Measurements from ENCODE around the gene RNF111. TPM values are rescaled to one million over a fixed set of nuclear protein-coding genes. Genes with fewer than 3 reads are reported as not detected.

RNF111 gene
- total RNA-seq, 1 experiment from 2014 or later, result 22.4 TPM

DNA sequence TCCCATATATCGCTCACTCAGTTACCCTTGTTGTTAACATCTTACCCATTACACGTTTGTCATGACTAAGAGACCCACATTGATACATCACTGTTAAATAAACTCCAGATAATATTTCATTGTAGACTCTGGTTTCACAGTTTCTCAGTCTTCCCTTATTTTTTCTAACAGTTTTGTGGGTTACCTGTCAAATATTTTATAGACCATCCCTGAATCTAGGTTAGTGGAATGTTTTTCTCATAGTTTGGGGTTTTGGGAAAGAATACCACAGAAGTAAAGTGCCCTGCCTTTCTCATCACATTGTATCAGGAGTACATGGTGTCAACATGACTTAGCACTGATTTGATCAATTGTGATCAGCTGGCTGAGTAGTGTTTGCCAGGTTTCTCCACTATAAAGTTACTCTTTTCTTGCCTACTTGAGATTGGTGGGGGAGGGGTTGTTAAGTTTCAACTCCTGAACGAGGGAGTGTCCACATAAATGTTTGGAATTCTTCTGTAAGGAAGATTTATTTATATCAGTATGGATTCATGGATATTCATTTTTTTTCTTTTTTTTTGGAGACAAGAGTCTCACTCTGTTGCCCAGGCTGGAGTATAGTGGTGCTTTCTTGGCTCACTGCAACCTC, 25.9 kb downstream of the RNF111 start (continued):
- TF ChIP-seq ZNF416 (CRISPR knock-in tag; IDR thresholded peaks at IDR 0.05), result no peak

DNA sequence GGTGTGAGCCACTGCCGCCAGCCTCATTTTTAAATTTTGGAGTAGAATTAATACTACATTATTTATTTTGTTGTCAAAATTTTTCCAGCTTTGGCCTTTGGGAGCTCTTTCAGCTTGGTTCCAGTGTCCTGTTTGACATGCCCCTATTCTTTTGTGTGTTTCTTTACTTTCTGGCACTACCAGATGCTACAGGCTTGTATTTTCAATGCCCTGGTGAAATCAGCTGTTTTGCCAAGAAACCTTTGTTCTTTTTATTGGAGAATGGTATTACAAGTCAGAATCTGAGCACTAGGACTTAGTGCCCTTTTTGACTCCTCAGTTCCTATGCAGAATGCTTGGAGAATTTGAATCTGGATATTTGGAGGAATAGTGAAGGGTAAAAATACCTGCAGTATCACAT, 26.6 kb downstream of the RNF111 start:
- Mint-ChIP-seq H3K4me1 (peaks cover 10% of the 10 kb centered on the region), H3K4me3 (no peak overlapping the region), H3K27me3 (ENCODE audit: low read depth) (no peaks in the 10 kb centered on the region), H3K9me3 (peaks cover 16% of the 10 kb centered on the region), H3K36me3 (peaks cover 19% of the 10 kb centered on the region), H3K27ac (peak overlapping the region; percentile 73)
- POLR2A ChIA-PET, result no interaction called here
- no peak for ATAC-seq
- TF ChIP-seq, protein P1, sequence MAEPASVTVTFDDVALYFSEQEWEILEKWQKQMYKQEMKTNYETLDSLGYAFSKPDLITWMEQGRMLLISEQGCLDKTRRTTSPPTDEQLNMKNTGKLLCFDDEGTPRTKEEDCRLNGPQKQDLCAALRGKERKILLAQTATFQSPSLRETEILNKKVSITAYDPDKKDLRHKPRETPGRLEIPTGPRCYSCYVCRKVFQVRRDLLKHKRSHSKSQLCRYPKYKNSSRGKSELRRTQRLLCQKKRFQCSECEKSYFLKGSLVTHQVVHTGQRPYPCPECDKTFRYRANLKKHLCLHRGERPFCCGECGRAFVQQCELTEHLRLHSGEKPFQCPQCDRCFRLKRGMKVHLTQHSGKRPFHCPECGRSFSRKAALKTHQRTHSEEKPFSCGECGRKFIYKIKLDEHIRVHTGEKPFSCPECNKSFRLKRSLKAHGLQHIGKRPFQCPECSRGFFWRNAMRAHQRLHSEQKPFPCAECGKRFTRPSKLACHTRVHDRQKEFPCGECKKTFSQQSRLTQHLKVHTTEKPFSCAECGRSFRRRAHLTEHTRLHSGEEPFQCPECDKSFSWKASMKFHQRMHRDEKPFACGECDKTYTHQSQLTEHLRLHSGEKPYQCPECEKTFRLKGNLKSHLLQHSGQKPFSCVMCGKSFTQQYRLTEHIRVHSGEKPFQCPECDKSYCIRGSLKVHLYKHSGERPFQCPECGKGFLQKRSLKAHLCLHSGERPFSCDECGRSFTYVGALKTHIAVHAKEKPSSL (CRISPR knock-in tag; conservative IDR thresholded peaks at IDR 0.05), result no peak
- no peak for TF ChIP-seq ZNF232 (CRISPR knock-in tag; IDR thresholded peaks at IDR 0.05)
- TF ChIP-seq, protein P2, sequence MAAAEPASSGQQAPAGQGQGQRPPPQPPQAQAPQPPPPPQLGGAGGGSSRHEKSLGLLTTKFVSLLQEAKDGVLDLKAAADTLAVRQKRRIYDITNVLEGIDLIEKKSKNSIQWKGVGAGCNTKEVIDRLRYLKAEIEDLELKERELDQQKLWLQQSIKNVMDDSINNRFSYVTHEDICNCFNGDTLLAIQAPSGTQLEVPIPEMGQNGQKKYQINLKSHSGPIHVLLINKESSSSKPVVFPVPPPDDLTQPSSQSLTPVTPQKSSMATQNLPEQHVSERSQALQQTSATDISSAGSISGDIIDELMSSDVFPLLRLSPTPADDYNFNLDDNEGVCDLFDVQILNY (CRISPR knock-in tag; IDR thresholded peaks at IDR 0.05), result no peak
- TF ChIP-seq SP1 (CRISPR knock-in tag; conservative IDR thresholded peaks at IDR 0.05), result no peak
- TF ChIP-seq, protein P3, sequence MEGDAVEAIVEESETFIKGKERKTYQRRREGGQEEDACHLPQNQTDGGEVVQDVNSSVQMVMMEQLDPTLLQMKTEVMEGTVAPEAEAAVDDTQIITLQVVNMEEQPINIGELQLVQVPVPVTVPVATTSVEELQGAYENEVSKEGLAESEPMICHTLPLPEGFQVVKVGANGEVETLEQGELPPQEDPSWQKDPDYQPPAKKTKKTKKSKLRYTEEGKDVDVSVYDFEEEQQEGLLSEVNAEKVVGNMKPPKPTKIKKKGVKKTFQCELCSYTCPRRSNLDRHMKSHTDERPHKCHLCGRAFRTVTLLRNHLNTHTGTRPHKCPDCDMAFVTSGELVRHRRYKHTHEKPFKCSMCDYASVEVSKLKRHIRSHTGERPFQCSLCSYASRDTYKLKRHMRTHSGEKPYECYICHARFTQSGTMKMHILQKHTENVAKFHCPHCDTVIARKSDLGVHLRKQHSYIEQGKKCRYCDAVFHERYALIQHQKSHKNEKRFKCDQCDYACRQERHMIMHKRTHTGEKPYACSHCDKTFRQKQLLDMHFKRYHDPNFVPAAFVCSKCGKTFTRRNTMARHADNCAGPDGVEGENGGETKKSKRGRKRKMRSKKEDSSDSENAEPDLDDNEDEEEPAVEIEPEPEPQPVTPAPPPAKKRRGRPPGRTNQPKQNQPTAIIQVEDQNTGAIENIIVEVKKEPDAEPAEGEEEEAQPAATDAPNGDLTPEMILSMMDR (IDR thresholded peaks at IDR 0.05), result no peak
- TF ChIP-seq NR2C2 (CRISPR knock-in tag; IDR thresholded peaks at IDR 0.05), result no peak
- no peak for DNase-seq (ENCODE audit: low spot score)
- CTCF ChIA-PET, result no interaction called here

DNA sequence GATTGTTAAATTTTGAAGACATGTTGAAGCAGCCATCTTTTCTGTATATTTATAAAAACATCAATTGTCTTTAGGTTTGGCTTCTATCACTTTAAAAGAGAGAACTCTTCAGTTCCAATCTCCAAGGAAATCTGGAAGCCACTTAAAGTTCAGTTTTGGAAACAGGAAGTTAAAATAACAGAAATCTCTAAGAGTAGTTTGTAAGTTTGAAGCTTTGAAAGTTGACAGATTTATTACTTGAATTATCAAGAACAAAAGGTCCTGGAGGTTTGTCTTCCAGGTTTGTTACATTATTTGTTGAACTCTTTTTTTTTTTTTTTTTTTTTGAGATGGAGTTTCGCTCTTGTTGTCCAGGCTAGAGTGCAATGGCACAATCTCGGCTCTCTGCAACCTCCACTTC, 30.0 kb downstream of the RNF111 start:
- no peak for DNase-seq (ENCODE audit: low spot score)
- peaks cover 16% of the 10 kb centered on the region for H3K9me3 Mint-ChIP-seq
- H3K4me1 Mint-ChIP-seq, result peaks cover 10% of the 10 kb centered on the region
- no peak overlapping the region for H3K4me3 Mint-ChIP-seq
- no peak overlapping the region for H3K27ac Mint-ChIP-seq
- CTCF ChIA-PET, result no interaction called here
- TF ChIP-seq, protein P4, sequence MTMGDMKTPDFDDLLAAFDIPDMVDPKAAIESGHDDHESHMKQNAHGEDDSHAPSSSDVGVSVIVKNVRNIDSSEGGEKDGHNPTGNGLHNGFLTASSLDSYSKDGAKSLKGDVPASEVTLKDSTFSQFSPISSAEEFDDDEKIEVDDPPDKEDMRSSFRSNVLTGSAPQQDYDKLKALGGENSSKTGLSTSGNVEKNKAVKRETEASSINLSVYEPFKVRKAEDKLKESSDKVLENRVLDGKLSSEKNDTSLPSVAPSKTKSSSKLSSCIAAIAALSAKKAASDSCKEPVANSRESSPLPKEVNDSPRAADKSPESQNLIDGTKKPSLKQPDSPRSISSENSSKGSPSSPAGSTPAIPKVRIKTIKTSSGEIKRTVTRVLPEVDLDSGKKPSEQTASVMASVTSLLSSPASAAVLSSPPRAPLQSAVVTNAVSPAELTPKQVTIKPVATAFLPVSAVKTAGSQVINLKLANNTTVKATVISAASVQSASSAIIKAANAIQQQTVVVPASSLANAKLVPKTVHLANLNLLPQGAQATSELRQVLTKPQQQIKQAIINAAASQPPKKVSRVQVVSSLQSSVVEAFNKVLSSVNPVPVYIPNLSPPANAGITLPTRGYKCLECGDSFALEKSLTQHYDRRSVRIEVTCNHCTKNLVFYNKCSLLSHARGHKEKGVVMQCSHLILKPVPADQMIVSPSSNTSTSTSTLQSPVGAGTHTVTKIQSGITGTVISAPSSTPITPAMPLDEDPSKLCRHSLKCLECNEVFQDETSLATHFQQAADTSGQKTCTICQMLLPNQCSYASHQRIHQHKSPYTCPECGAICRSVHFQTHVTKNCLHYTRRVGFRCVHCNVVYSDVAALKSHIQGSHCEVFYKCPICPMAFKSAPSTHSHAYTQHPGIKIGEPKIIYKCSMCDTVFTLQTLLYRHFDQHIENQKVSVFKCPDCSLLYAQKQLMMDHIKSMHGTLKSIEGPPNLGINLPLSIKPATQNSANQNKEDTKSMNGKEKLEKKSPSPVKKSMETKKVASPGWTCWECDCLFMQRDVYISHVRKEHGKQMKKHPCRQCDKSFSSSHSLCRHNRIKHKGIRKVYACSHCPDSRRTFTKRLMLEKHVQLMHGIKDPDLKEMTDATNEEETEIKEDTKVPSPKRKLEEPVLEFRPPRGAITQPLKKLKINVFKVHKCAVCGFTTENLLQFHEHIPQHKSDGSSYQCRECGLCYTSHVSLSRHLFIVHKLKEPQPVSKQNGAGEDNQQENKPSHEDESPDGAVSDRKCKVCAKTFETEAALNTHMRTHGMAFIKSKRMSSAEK (CRISPR knock-in tag; IDR thresholded peaks at IDR 0.05; ENCODE audit: borderline replicate concordance), result no peak
- no peak for TF ChIP-seq ZNF263 (CRISPR knock-in tag; IDR thresholded peaks at IDR 0.05; ENCODE audit: low read depth)
- TF ChIP-seq, protein P5, sequence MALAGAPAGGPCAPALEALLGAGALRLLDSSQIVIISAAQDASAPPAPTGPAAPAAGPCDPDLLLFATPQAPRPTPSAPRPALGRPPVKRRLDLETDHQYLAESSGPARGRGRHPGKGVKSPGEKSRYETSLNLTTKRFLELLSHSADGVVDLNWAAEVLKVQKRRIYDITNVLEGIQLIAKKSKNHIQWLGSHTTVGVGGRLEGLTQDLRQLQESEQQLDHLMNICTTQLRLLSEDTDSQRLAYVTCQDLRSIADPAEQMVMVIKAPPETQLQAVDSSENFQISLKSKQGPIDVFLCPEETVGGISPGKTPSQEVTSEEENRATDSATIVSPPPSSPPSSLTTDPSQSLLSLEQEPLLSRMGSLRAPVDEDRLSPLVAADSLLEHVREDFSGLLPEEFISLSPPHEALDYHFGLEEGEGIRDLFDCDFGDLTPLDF (CRISPR knock-in tag; IDR thresholded peaks at IDR 0.05), result no peak
- no peak for TF ChIP-seq FOXK1 (CRISPR knock-in tag; IDR thresholded peaks at IDR 0.05)
- TF ChIP-seq, protein P6, sequence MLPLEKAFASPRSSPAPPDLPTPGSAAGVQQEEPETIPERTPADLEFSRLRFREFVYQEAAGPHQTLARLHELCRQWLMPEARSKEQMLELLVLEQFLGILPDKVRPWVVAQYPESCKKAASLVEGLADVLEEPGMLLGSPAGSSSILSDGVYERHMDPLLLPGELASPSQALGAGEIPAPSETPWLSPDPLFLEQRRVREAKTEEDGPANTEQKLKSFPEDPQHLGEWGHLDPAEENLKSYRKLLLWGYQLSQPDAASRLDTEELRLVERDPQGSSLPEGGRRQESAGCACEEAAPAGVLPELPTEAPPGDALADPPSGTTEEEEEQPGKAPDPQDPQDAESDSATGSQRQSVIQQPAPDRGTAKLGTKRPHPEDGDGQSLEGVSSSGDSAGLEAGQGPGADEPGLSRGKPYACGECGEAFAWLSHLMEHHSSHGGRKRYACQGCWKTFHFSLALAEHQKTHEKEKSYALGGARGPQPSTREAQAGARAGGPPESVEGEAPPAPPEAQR (CRISPR knock-in tag; IDR thresholded peaks at IDR 0.05), result no peak
- TF ChIP-seq ZNF416 (CRISPR knock-in tag; IDR thresholded peaks at IDR 0.05), result no peak
- TF ChIP-seq, protein P1 (CRISPR knock-in tag; conservative IDR thresholded peaks at IDR 0.05), result no peak
- TF ChIP-seq NR1H2 (CRISPR knock-in tag; IDR thresholded peaks at IDR 0.05), result no peak
- POLR2A ChIA-PET, result no interaction called here
- peaks cover 19% of the 10 kb centered on the region for H3K36me3 Mint-ChIP-seq
- ATAC-seq, result no peak
- H3K27me3 Mint-ChIP-seq (ENCODE audit: low read depth), result no peaks in the 10 kb centered on the region

All from WTC11 (cell line).